Measurements from ENCODE around the gene KNOP1. TPM values are rescaled to one million over a fixed set of nuclear protein-coding genes. Genes with fewer than 3 reads are reported as not detected.

Gene KNOP1
- total and polyA plus RNA-seq, 10 of the 15 experiments (the other 5 are each of a cell fraction or from before 2014, with no cell fraction given): 13.8 to 47.2 (median 32.1) TPM

DNA sequence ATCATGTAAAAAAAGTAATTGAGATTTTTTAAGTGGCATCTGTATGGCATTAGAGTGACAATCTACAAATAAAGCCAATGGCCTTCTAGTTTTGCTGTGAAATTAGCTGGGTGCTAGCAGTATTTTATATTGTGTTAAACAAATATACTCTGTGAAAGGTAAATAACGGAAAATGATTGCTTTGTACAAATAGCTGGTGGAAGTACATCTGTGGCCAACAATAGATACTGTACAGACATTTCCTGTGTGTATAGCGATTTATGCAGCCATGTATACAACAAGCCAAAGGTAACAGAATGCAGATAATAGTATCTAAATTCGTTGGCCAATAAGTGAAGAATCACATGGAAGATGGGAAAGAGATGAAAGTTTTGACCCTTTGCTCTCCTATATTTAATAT, 26.6 kb upstream of the KNOP1 start:
- H3K79me2 ChIP-seq (ENCODE audit: control insufficient read depth, insufficient read depth, low read length): no peaks in the 10 kb centered on the region
- no peaks in the 10 kb centered on the region for H3K9me3 ChIP-seq (replicated peaks; ENCODE audit: control insufficient read depth, insufficient read depth, low read length)
- 62% methylated on average over 3 of the region's 3 CpGs for WGBS (ENCODE audit: insufficient coverage, insufficient replicate concordance, low lambda C conversion rate, missing lambda C conversion rate)
- no peak overlapping the region for H2AFZ ChIP-seq (ENCODE audit: control insufficient read depth, low read depth, low read length)
- RAD21 ChIA-PET (ENCODE audit: unreplicated experiment): no interaction called here
- H3K9ac ChIP-seq (ENCODE audit: control insufficient read depth, insufficient read depth, low read length): no peak overlapping the region
- no peaks in the 10 kb centered on the region for H3K4me1 ChIP-seq (ENCODE audit: control insufficient read depth, insufficient read depth, low read length)
- no peak for TF ChIP-seq RCOR1 (conservative IDR thresholded peaks at IDR 0.05; ENCODE audit: low read depth, low read length)
- no peak for TF ChIP-seq HDAC2 (IDR thresholded peaks at IDR 0.05)
- TF ChIP-seq NFXL1 (IDR thresholded peaks at IDR 0.05; ENCODE audit: borderline replicate concordance): no peak
- no peak for TF ChIP-seq GABPA (IDR thresholded peaks at IDR 0.05; ENCODE audit: low read depth)
- TF ChIP-seq, protein P1, sequence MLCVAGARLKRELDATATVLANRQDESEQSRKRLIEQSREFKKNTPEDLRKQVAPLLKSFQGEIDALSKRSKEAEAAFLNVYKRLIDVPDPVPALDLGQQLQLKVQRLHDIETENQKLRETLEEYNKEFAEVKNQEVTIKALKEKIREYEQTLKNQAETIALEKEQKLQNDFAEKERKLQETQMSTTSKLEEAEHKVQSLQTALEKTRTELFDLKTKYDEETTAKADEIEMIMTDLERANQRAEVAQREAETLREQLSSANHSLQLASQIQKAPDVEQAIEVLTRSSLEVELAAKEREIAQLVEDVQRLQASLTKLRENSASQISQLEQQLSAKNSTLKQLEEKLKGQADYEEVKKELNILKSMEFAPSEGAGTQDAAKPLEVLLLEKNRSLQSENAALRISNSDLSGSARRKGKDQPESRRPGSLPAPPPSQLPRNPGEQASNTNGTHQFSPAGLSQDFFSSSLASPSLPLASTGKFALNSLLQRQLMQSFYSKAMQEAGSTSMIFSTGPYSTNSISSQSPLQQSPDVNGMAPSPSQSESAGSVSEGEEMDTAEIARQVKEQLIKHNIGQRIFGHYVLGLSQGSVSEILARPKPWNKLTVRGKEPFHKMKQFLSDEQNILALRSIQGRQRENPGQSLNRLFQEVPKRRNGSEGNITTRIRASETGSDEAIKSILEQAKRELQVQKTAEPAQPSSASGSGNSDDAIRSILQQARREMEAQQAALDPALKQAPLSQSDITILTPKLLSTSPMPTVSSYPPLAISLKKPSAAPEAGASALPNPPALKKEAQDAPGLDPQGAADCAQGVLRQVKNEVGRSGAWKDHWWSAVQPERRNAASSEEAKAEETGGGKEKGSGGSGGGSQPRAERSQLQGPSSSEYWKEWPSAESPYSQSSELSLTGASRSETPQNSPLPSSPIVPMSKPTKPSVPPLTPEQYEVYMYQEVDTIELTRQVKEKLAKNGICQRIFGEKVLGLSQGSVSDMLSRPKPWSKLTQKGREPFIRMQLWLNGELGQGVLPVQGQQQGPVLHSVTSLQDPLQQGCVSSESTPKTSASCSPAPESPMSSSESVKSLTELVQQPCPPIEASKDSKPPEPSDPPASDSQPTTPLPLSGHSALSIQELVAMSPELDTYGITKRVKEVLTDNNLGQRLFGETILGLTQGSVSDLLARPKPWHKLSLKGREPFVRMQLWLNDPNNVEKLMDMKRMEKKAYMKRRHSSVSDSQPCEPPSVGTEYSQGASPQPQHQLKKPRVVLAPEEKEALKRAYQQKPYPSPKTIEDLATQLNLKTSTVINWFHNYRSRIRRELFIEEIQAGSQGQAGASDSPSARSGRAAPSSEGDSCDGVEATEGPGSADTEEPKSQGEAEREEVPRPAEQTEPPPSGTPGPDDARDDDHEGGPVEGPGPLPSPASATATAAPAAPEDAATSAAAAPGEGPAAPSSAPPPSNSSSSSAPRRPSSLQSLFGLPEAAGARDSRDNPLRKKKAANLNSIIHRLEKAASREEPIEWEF (IDR thresholded peaks at IDR 0.05; ENCODE audit: insufficient replicate concordance, low read depth, low read length): no peak
- TF ChIP-seq, protein P2, sequence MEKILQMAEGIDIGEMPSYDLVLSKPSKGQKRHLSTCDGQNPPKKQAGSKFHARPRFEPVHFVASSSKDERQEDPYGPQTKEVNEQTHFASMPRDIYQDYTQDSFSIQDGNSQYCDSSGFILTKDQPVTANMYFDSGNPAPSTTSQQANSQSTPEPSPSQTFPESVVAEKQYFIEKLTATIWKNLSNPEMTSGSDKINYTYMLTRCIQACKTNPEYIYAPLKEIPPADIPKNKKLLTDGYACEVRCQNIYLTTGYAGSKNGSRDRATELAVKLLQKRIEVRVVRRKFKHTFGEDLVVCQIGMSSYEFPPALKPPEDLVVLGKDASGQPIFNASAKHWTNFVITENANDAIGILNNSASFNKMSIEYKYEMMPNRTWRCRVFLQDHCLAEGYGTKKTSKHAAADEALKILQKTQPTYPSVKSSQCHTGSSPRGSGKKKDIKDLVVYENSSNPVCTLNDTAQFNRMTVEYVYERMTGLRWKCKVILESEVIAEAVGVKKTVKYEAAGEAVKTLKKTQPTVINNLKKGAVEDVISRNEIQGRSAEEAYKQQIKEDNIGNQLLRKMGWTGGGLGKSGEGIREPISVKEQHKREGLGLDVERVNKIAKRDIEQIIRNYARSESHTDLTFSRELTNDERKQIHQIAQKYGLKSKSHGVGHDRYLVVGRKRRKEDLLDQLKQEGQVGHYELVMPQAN (conservative IDR thresholded peaks at IDR 0.05): no peak
- TF ChIP-seq RAD21 (IDR thresholded peaks at IDR 0.05; ENCODE audit: insufficient read depth, low read depth, low read length): no peak
- no peak for TF ChIP-seq CBX5 (IDR thresholded peaks at IDR 0.05; ENCODE audit: low read depth)
- no peak for TF ChIP-seq SRF (IDR thresholded peaks at IDR 0.05; ENCODE audit: low read depth in 2 of 2, low read length in 2 of 2)
- no peak for TF ChIP-seq NFYB (IDR thresholded peaks at IDR 0.05; ENCODE audit: insufficient read depth, low read depth, low read length)
- no peaks in the 10 kb centered on the region for H3K27me3 ChIP-seq (replicated peaks in 1 of 2; ENCODE audit: control insufficient read depth in 2 of 2, insufficient read depth in 2 of 2, low read length in 1 of 2)
- CTCF ChIA-PET: no interaction called here
- no peak for FAIRE-seq
- in situ Hi-C loops (cut with MboI): no loop called here
- SMC1A ChIA-PET (ENCODE audit: uncharacterized antibody, unreplicated experiment): no interaction called here
- H3K4me2 ChIP-seq (ENCODE audit: control insufficient read depth, insufficient read depth): no peak overlapping the region
- DNase-seq (ENCODE audit: low read depth, low spot score): no peak
- H3K4me3 ChIP-seq: no peak overlapping the region
- no TSS peak for BruUV-seq (replicated peaks)
- no peaks in the 10 kb centered on the region for H4K20me1 ChIP-seq (ENCODE audit: control insufficient read depth, insufficient read depth)
- intact Hi-C loops (cut with micrococcal nuclease; ENCODE audit: unreplicated experiment): no loop called here
- H3K36me3 ChIP-seq (ENCODE audit: control insufficient read depth in 2 of 2, insufficient read depth in 2 of 2, low read length in 1 of 2): no peaks in the 10 kb centered on the region
- POLR2A ChIA-PET: no interaction called here
- H3K27ac ChIP-seq (ENCODE audit: control insufficient read depth, insufficient read depth): no peak overlapping the region
- ATAC-seq: no peak

All from GM12878 (cell line).